ENCODE results near the gene KLF13. TPM values are rescaled to one million over a fixed set of nuclear protein-coding genes. Genes with fewer than 3 reads are reported as not detected.

The KLF13 gene
- total and polyA plus RNA-seq, 3 experiments from 2014 or later: 109 to 147 (median 145) TPM

GRCh38 chr15:31328428-31328968, 1.9 kb downstream of the KLF13 start:
- Mint-ChIP-seq H3K36me3 (peaks cover 0 to 41% (median 6%) of the 10 kb centered on the region in 3 donors), H3K4me1 (peaks cover 60 to 69% (median 65%) of the 10 kb centered on the region in 3 donors), H3K27ac (peak overlapping the region; percentile 90 to 99 (median 97)), H3K27me3 (peaks cover 0 to 2% of the 10 kb centered on the region in 2 donors), H3K9me3 (no peaks in the 10 kb centered on the region), H3K4me3 (peak overlapping the region; percentile 93 to 99 (median 97))
- CTCF ChIA-PET: interaction anchor here (0.7 to 3.8 kb wide), 12 partner anchors 19 to 155 kb away, joined by 3 to 28 read pairs (median 4); no protein-coding TSS in a partner anchor
- DNase-seq: peak; percentile 61 to 83 (median 76)
- H3K36me3 ChIP-seq (ENCODE audit: insufficient read depth, low read length): no peaks in the 10 kb centered on the region
- H3K27ac ChIP-seq (ENCODE audit: low read depth, low read length): peak overlapping the region; percentile 91
- POLR2A ChIA-PET: interaction anchor here (0.6 to 4.8 kb wide), 19 partner anchors 14 to 155 kb away, joined by 3 to 62 read pairs (median 5); no protein-coding TSS in a partner anchor
- no peaks in the 10 kb centered on the region for H3K27me3 ChIP-seq (ENCODE audit: insufficient read depth, low read length, poor library complexity, severe bottlenecking)
- no peaks in the 10 kb centered on the region for H3K9me3 ChIP-seq (ENCODE audit: low read length)
- H3K4me1 ChIP-seq (ENCODE audit: insufficient read depth, low read length): peaks cover 58% of the 10 kb centered on the region
- peak overlapping the region; percentile 75 for H3K4me3 ChIP-seq (ENCODE audit: low read length)

DNA sequence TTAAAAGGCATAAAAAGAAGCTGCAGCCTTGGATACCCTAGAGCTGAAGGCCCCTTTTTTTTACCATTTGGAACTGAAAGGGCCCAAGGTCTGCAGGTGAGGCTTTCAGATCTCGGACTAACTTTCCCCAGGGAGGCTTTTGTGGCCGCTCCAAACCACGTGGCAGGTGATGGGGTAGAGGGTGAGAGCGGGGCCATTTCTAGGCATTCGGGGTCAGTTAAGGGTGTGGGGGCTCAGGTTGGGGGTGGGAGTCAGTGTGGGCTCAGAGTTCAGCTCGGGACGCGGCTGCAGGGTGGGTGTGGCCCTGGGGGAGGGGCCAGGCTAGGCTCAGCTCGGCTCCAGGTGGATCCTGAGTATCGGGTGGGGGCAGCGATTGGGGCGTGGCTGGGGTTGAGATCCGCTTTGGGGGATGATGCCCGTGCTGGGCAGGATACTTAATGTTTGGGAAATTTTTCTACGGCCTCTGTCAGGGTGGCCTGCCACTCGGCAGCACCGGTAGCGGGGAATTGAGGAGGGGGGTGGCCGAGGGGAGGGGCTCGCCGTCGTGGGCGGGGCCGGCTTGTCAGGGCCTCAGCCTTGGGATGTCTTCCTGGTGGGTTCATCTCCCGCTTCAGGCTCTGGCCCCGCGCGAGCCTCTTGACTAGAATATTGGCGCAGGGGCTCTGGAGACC, 2.5 kb downstream of the KLF13 start:
- Histone ChIP-seq H3K36me3 (ENCODE audit: insufficient read depth, low read length) (no peaks in the 10 kb centered on the region), H3K9me3 (ENCODE audit: low read length) (no peaks in the 10 kb centered on the region), H3K27ac (ENCODE audit: low read depth, low read length) (peak overlapping the region; percentile 91), H3K4me1 (ENCODE audit: insufficient read depth, low read length) (peaks cover 64% of the 10 kb centered on the region), H3K4me3 (ENCODE audit: low read length) (peak overlapping the region; percentile 75), H3K27me3 (ENCODE audit: insufficient read depth, low read length, poor library complexity, severe bottlenecking) (no peaks in the 10 kb centered on the region)
- peak overlapping the region; percentile 93 to 99 (median 97) for H3K4me3 Mint-ChIP-seq
- peaks cover 65 to 70% (median 68%) of the 10 kb centered on the region in 3 donors for H3K4me1 Mint-ChIP-seq
- peaks cover 0 to 2% of the 10 kb centered on the region in 2 donors for H3K27me3 Mint-ChIP-seq
- peaks cover 0 to 41% (median 6%) of the 10 kb centered on the region in 3 donors for H3K36me3 Mint-ChIP-seq
- DNase-seq: peak in 2 of 5 donors; percentile 49 to 70
- ChIA-PET POLR2A (interaction anchor here (0.6 to 4.8 kb wide), 19 partner anchors 13 to 154 kb away, joined by 3 to 62 read pairs (median 5); no protein-coding TSS in a partner anchor), CTCF (interaction anchor here (0.7 to 3.8 kb wide), 13 partner anchors 18 to 155 kb away, joined by 3 to 28 read pairs (median 4); no protein-coding TSS in a partner anchor)
- H3K27ac Mint-ChIP-seq: peak overlapping the region; percentile 90 to 99 (median 97)
- H3K9me3 Mint-ChIP-seq: no peaks in the 10 kb centered on the region

DNA sequence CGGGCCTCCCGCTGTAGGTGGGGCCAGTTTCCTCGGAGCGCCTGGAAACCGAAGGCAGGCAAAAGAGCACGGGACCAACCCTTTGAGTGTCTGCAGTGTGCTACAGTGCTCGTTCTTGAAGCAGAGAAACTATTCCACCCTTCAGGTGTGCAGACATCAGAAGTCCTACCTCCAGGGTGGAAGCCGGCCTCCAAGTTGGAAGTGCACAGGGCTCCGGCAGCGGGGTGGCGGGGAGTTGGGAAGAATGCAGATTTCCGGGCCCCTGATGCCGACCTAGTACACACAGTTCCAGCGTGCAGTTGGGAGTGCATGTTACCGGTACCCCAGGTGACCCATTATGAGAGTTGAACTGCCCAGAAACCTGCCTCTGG, 3.0 kb downstream of the KLF13 start:
- ChIA-PET POLR2A (interaction anchor here (1.0 to 4.8 kb wide), 6 partner anchors 13 to 105 kb away, joined by 3 to 62 read pairs (median 10); no protein-coding TSS in a partner anchor), CTCF (interaction anchor here (1.2 to 3.8 kb wide), 10 partner anchors 15 to 154 kb away, joined by 3 to 28 read pairs (median 4); no protein-coding TSS in a partner anchor)
- H3K36me3 Mint-ChIP-seq: peaks cover 0 to 42% (median 6%) of the 10 kb centered on the region in 3 donors
- H3K4me1 ChIP-seq (ENCODE audit: insufficient read depth, low read length): peaks cover 64% of the 10 kb centered on the region
- H3K4me1 Mint-ChIP-seq: peaks cover 62 to 70% (median 65%) of the 10 kb centered on the region in 3 donors
- H3K27ac Mint-ChIP-seq: peak overlapping the region; percentile 90 to 99 (median 97)
- H3K27me3 Mint-ChIP-seq: peaks cover 0 to 2% of the 10 kb centered on the region in 2 donors
- H3K9me3 ChIP-seq (ENCODE audit: low read length): no peaks in the 10 kb centered on the region
- no peaks in the 10 kb centered on the region for H3K9me3 Mint-ChIP-seq
- peak overlapping the region; percentile 75 for H3K4me3 ChIP-seq (ENCODE audit: low read length)
- H3K4me3 Mint-ChIP-seq: peak overlapping the region; percentile 93 to 99 (median 97)
- no peaks in the 10 kb centered on the region for H3K27me3 ChIP-seq (ENCODE audit: insufficient read depth, low read length, poor library complexity, severe bottlenecking)
- no peak for DNase-seq
- H3K36me3 ChIP-seq (ENCODE audit: insufficient read depth, low read length): no peaks in the 10 kb centered on the region
- peak overlapping the region; percentile 91 for H3K27ac ChIP-seq (ENCODE audit: low read depth, low read length)

DNA sequence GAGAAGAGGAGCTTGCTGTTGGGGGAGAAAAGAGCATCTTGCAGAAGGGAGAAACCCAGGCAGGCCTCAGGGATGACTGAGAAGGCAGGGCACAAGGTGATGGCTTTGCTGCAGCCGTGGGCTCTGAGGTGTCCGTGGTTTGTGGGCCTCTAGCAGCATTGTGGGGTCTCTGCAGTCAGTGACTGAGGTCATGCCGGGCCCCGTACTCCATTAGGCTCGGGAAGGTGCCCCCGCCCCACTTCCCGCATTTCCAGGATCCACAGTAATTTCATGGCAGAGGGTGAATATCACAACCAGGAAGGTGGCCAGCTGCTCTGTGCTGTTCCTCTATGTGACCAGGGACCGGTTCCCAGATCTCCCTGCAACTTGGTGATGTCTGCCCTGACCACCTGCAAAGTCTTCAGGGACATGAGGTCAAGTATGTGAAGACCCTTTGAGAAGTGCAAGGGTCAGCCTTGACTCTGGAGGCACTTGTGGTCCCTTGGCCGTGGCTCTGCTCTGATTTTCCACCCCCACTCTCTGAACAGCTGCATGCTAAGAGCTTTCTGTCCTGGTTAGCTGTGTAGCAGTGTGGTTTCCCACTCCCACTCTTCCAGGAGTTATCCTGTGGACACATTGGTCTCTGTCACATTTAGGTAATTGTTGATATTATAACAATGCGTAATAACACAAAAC, 3.6 kb downstream of the KLF13 start:
- no peaks in the 10 kb centered on the region for H3K9me3 Mint-ChIP-seq
- CTCF ChIA-PET: interaction anchor here (1.2 to 3.8 kb wide), 5 partner anchors 15 to 152 kb away, joined by 3 to 28 read pairs (median 7); no protein-coding TSS in a partner anchor
- peak overlapping the region; percentile 83 to 99 (median 96) for H3K27ac Mint-ChIP-seq
- POLR2A ChIA-PET: interaction anchor here (1.0 to 1.8 kb wide), 4 partner anchors 12 to 104 kb away, joined by 3 to 8 read pairs (median 5); no protein-coding TSS in a partner anchor
- Histone ChIP-seq H3K36me3 (ENCODE audit: insufficient read depth, low read length) (no peaks in the 10 kb centered on the region), H3K4me1 (ENCODE audit: insufficient read depth, low read length) (peaks cover 64% of the 10 kb centered on the region), H3K27ac (ENCODE audit: low read depth, low read length) (no peak overlapping the region), H3K4me3 (ENCODE audit: low read length) (peak overlapping the region; percentile 75), H3K9me3 (ENCODE audit: low read length) (no peaks in the 10 kb centered on the region), H3K27me3 (ENCODE audit: insufficient read depth, low read length, poor library complexity, severe bottlenecking) (no peaks in the 10 kb centered on the region)
- H3K4me3 Mint-ChIP-seq: peak overlapping the region; percentile 93 to 99 (median 97)
- peaks cover 0 to 48% (median 6%) of the 10 kb centered on the region in 3 donors for H3K36me3 Mint-ChIP-seq
- DNase-seq: no peak
- peaks cover 62 to 70% (median 65%) of the 10 kb centered on the region in 3 donors for H3K4me1 Mint-ChIP-seq
- H3K27me3 Mint-ChIP-seq: no peaks in the 10 kb centered on the region

GRCh38 chr15:31330836-31331235, 4.2 kb downstream of the KLF13 start:
- Histone ChIP-seq H3K9me3 (ENCODE audit: low read length) (no peaks in the 10 kb centered on the region), H3K27me3 (ENCODE audit: insufficient read depth, low read length, poor library complexity, severe bottlenecking) (no peaks in the 10 kb centered on the region), H3K4me1 (ENCODE audit: insufficient read depth, low read length) (peaks cover 68% of the 10 kb centered on the region), H3K27ac (ENCODE audit: low read depth, low read length) (no peak overlapping the region), H3K4me3 (ENCODE audit: low read length) (peak overlapping the region; percentile 44), H3K36me3 (ENCODE audit: insufficient read depth, low read length) (no peaks in the 10 kb centered on the region)
- ChIA-PET POLR2A (interaction anchor here (1.0 kb wide), 3 partner anchors 12 to 35 kb away, joined by 3 to 6 read pairs (median 4); no protein-coding TSS in a partner anchor), CTCF (interaction anchor here (1.2 to 3.8 kb wide), 4 partner anchors 14 to 152 kb away, joined by 3 to 28 read pairs (median 5); no protein-coding TSS in a partner anchor)
- Mint-ChIP-seq H3K27me3 (no peaks in the 10 kb centered on the region), H3K4me3 (peak overlapping the region; percentile 93 to 99 (median 97)), H3K36me3 (peaks cover 0 to 50% (median 6%) of the 10 kb centered on the region in 3 donors), H3K9me3 (no peaks in the 10 kb centered on the region), H3K27ac (peak overlapping the region; percentile 81 to 99 (median 96)), H3K4me1 (peaks cover 66 to 74% (median 69%) of the 10 kb centered on the region in 3 donors)
- no peak for DNase-seq

GRCh38 chr15:31331389-31331788, 4.8 kb downstream of the KLF13 start:
- Histone ChIP-seq H3K4me3 (ENCODE audit: low read length) (peak overlapping the region; percentile 44), H3K4me1 (ENCODE audit: insufficient read depth, low read length) (peaks cover 73% of the 10 kb centered on the region), H3K27me3 (ENCODE audit: insufficient read depth, low read length, poor library complexity, severe bottlenecking) (no peaks in the 10 kb centered on the region), H3K36me3 (ENCODE audit: insufficient read depth, low read length) (no peaks in the 10 kb centered on the region), H3K27ac (ENCODE audit: low read depth, low read length) (no peak overlapping the region), H3K9me3 (ENCODE audit: low read length) (no peaks in the 10 kb centered on the region)
- Mint-ChIP-seq H3K4me3 (peak overlapping the region; percentile 93 to 99 (median 97)), H3K36me3 (peaks cover 0 to 52% (median 6%) of the 10 kb centered on the region in 3 donors), H3K9me3 (no peaks in the 10 kb centered on the region), H3K27me3 (no peaks in the 10 kb centered on the region), H3K27ac (peak overlapping the region; percentile 81 to 99 (median 93)), H3K4me1 (peaks cover 72 to 79% (median 75%) of the 10 kb centered on the region in 3 donors)
- DNase-seq: no peak
- POLR2A ChIA-PET: no interaction called here
- CTCF ChIA-PET: no interaction called here

- Mint-ChIP-seq H3K4me3 (peak overlapping the region; percentile 93 to 99 (median 97)), H3K9me3 (no peaks in the 10 kb centered on the region), H3K27ac (peak overlapping the region; percentile 88 to 99 (median 93)), H3K27me3 (no peaks in the 10 kb centered on the region), H3K36me3 (peaks cover 0 to 58% (median 6%) of the 10 kb centered on the region in 3 donors), H3K4me1 (peaks cover 78 to 87% (median 83%) of the 10 kb centered on the region in 3 donors)
- Histone ChIP-seq H3K36me3 (ENCODE audit: insufficient read depth, low read length) (no peaks in the 10 kb centered on the region), H3K9me3 (ENCODE audit: low read length) (no peaks in the 10 kb centered on the region), H3K4me1 (ENCODE audit: insufficient read depth, low read length) (peaks cover 81% of the 10 kb centered on the region), H3K4me3 (ENCODE audit: low read length) (peak overlapping the region; percentile 44), H3K27me3 (ENCODE audit: insufficient read depth, low read length, poor library complexity, severe bottlenecking) (no peaks in the 10 kb centered on the region), H3K27ac (ENCODE audit: low read depth, low read length) (no peak overlapping the region)
- CTCF ChIA-PET: interaction anchor here (0.7 to 2.4 kb wide), 7 partner anchors 10 to 156 kb away, joined by 3 to 10 read pairs (median 4); no protein-coding TSS in a partner anchor
- DNase-seq: no peak
- POLR2A ChIA-PET: interaction anchor here (0.7 kb wide), 1 partner anchor 10 kb away, joined by 4 read pairs; no protein-coding TSS in a partner anchor
These were observed 5.5 kb downstream of the KLF13 start for GRCh38 chr15:31332020-31332680.
